Mucosa of stomach (tissue), 1 donor: Measurements from ENCODE around the gene ZFP30.

ENCODE experiments used
- H3K27me3 ChIP-seq: one replicate; pipeline ENCODE4 v1.7.0; 2013; ENCODE audit warnings: mild to moderate bottlenecking, low read length; ENCODE audit not compliant: control insufficient read depth, insufficient read depth
- H3K36me3 ChIP-seq: one replicate; pipeline ENCODE4 v1.7.0; 2013; ENCODE audit warnings: low read length; ENCODE audit not compliant: control insufficient read depth, insufficient read depth
- H3K4me1 ChIP-seq: one replicate; pipeline ENCODE4 v1.7.0; 2013; ENCODE audit warnings: mild to moderate bottlenecking, low read length; ENCODE audit not compliant: control insufficient read depth, insufficient read depth
- H3K4me3 ChIP-seq: one replicate; pipeline ENCODE4 v1.7.0; 2013; ENCODE audit warnings: low read length
- H3K9ac ChIP-seq: one replicate; pipeline ENCODE4 v1.7.0; 2013; ENCODE audit warnings: mild to moderate bottlenecking, low read length, moderate library complexity
- H3K9me3 ChIP-seq: one replicate; pipeline ENCODE4 v1.7.0; 2013; ENCODE audit warnings: mild to moderate bottlenecking, low read length, moderate library complexity; ENCODE audit not compliant: control insufficient read depth
- donor health status: Pancreatic carcinoma.

Gene ZFP30

GRCh38 chr19:37654118-37654517 lies 1.1 kb downstream of the ZFP30 start:
- H3K36me3 ChIP-seq, result no peaks in the 10 kb centered on the region
- H3K27me3 ChIP-seq, result no peaks in the 10 kb centered on the region
- peak overlapping the region; percentile 88 for H3K9ac ChIP-seq
- H3K4me1 ChIP-seq, result peaks cover 13% of the 10 kb centered on the region
- no peaks in the 10 kb centered on the region for H3K9me3 ChIP-seq
- H3K4me3 ChIP-seq, result peak overlapping the region; percentile 90

GRCh38 chr19:37635076-37636056 lies 19.9 kb downstream of the ZFP30 start:
- Histone ChIP-seq H3K36me3 (peaks cover 6% of the 10 kb centered on the region), H3K4me3 (no peak overlapping the region), H3K9me3 (peaks cover 30% of the 10 kb centered on the region)

GRCh38 chr19:37594982-37595382 lies 60.3 kb downstream of the ZFP30 start:
- Histone ChIP-seq H3K4me1 (no peaks in the 10 kb centered on the region), H3K9me3 (no peaks in the 10 kb centered on the region), H3K9ac (peak overlapping the region; percentile 82), H3K4me3 (peak overlapping the region; percentile 90), H3K27me3 (no peaks in the 10 kb centered on the region), H3K36me3 (no peaks in the 10 kb centered on the region)

More at GRCh38 chr19:37635076-37636056, 19.9 kb downstream of the ZFP30 start:
- Histone ChIP-seq H3K27me3 (no peaks in the 10 kb centered on the region), H3K9ac (no peak overlapping the region), H3K4me1 (no peaks in the 10 kb centered on the region)

GRCh38 chr19:37594304-37594981 lies 60.8 kb downstream of the ZFP30 start, which contains the start of the genes ZNF540 and ZNF571:
TSS of gene ZNF540 (plus strand) at chr19:37594876. CDS start at chr19:37598448, 3,572 bp downstream.
TSS of gene ZNF571 (minus strand) at chr19:37594792. CDS start at chr19:37586676, 8,116 bp downstream.
- peak within 1 kb of the TSS; percentile 82 for H3K9ac ChIP-seq
- no peaks in the 10 kb centered on the region for H3K27me3 ChIP-seq
- no peaks in the 10 kb centered on the region for H3K36me3 ChIP-seq
- no peaks in the 10 kb centered on the region for H3K9me3 ChIP-seq
- no peaks in the 10 kb centered on the region for H3K4me1 ChIP-seq
- peak within 1 kb of the TSS; percentile 90 for H3K4me3 ChIP-seq

- H3K9ac ChIP-seq, result peak overlapping the region; percentile 82
- H3K27me3 ChIP-seq, result no peaks in the 10 kb centered on the region
- no peaks in the 10 kb centered on the region for H3K4me1 ChIP-seq
- peak overlapping the region; percentile 90 for H3K4me3 ChIP-seq
- H3K36me3 ChIP-seq, result no peaks in the 10 kb centered on the region
- no peaks in the 10 kb centered on the region for H3K9me3 ChIP-seq
These were observed 61.3 kb downstream of the ZFP30 start for GRCh38 chr19:37593996-37594303.

GRCh38 chr19:37583340-37583739 lies 71.9 kb downstream of the ZFP30 start:
- Histone ChIP-seq H3K9me3 (peaks cover 33% of the 10 kb centered on the region), H3K36me3 (peaks cover 10% of the 10 kb centered on the region), H3K27me3 (no peaks in the 10 kb centered on the region), H3K4me3 (no peak overlapping the region), H3K9ac (no peak overlapping the region), H3K4me1 (no peaks in the 10 kb centered on the region)

GRCh38 chr19:37572203-37572602 lies 83.1 kb downstream of the ZFP30 start:
- H3K27me3 ChIP-seq, result no peaks in the 10 kb centered on the region
- peaks cover 15% of the 10 kb centered on the region for H3K9me3 ChIP-seq
- peaks cover 7% of the 10 kb centered on the region for H3K36me3 ChIP-seq
- H3K4me1 ChIP-seq, result no peaks in the 10 kb centered on the region
- no peak overlapping the region for H3K4me3 ChIP-seq
- H3K9ac ChIP-seq, result no peak overlapping the region

GRCh38 chr19:37565370-37565669 lies 89.9 kb downstream of the ZFP30 start:
- H3K4me3 ChIP-seq, result no peak overlapping the region
- H3K36me3 ChIP-seq, result no peaks in the 10 kb centered on the region
- H3K27me3 ChIP-seq, result no peaks in the 10 kb centered on the region
- no peaks in the 10 kb centered on the region for H3K4me1 ChIP-seq
- peaks cover 39% of the 10 kb centered on the region for H3K9me3 ChIP-seq
- no peak overlapping the region for H3K9ac ChIP-seq

- no peaks in the 10 kb centered on the region for H3K4me1 ChIP-seq
- no peak overlapping the region for H3K4me3 ChIP-seq
- H3K9me3 ChIP-seq, result peaks cover 37% of the 10 kb centered on the region
- no peak overlapping the region for H3K9ac ChIP-seq
- no peaks in the 10 kb centered on the region for H3K36me3 ChIP-seq
- no peaks in the 10 kb centered on the region for H3K27me3 ChIP-seq
These were observed 90.5 kb downstream of the ZFP30 start for GRCh38 chr19:37564624-37565369.
